Right lobe of liver (tissue), 4 donors: ENCODE data around the gene APOBEC2.

Experiments used
- CTCF ChIP-seq, 4 donors: fragments of 200-600 bp in 3 of 4; fragments of 450-650 bp in 1 of 4; IDR thresholded peaks; one replicate each; pipeline versions ENCODE4 v1.5.1 to v1.8.0; 2016 to 2022; ENCODE audit warnings: antibody characterized with exemption in 4 of 4, mild to moderate bottlenecking in 2 of 4
- POLR2A ChIP-seq: fragments of 450-650 bp; IDR thresholded peaks from one replicate; pipeline ENCODE4 v1.6.1; 2017; ENCODE audit warnings: antibody characterized with exemption, mild to moderate bottlenecking
- donor health status: DM: no; HTN: no; CAD: no.
- donor health status: DM: no; HTN: no; CAD: no.
- donor health status: DM: no; HTN: yes; CAD: no.

GRCh38 chr6:41085182-41085581 lies 32.2 kb downstream of the APOBEC2 start:
- TF ChIP-seq POLR2A (no peak), CTCF (IDR thresholded peaks at IDR 0.05) (no peak)
